Measurements from ENCODE around the gene SYCN. TPM values are rescaled to one million over a fixed set of nuclear protein-coding genes. Genes with fewer than 3 reads are reported as not detected.
"Not testable (repeated sequence)": the region's sequence is repeated elsewhere in the genome, so short reads cannot be mapped to it uniquely, and the experiment has no call there.

Gene SYCN, protein sequence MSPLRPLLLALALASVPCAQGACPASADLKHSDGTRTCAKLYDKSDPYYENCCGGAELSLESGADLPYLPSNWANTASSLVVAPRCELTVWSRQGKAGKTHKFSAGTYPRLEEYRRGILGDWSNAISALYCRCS
- not detected for polyA plus RNA-seq (2013, experiment 1 of 2; ENCODE audit: insufficient read length)
- polyA plus RNA-seq (2013, experiment 2 of 2; ENCODE audit: insufficient read length): not detected

DNA sequence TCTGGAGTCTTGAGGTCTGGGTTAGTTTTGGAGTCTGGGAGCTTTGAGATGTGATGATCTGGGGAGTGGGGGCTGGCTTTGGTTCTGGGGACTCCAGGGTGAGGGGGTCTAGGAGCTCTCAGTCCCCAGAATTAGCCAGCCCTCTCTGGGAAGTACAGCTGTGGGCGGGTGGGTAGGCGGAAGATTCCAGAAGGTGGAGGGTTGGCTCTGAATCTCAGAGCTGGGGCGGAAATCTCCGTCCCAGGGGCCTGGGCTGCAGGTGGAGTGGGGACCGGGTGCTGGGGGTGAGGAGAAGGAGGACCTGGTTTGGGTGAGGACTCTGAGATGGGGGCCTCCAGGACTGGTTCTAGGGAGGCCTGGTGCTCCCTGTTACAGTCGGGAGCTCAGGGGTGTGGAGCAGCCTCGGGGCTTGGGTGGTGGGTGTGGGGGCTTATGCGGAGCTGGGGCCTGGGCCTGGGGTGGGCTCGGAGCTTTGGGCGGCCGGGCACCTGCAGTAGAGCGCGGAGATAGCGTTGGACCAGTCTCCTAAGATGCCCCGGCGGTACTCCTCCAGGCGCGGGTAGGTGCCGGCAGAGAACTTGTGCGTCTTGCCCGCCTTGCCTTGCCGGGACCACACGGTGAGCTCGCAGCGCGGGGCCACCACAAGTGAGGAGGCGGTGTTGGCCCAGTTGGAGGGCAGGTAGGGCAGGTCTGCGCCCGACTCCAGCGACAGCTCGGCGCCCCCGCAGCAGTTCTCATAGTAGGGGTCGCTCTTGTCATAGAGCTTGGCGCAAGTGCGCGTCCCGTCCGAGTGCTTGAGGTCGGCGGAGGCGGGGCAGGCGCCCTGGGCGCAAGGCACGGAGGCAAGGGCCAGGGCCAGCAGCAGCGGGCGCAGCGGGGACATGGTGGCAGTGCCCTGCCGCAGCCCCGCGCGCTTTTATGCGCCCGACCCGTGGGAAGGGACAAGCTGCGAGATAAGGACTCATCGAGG is at the start of gene SYCN:
Gene SYCN (minus strand): TSS at position 892 of the 970 bp plus-strand sequence. CDS start 9 bp downstream, at position 883.
- no peak for DNase-seq

DNA sequence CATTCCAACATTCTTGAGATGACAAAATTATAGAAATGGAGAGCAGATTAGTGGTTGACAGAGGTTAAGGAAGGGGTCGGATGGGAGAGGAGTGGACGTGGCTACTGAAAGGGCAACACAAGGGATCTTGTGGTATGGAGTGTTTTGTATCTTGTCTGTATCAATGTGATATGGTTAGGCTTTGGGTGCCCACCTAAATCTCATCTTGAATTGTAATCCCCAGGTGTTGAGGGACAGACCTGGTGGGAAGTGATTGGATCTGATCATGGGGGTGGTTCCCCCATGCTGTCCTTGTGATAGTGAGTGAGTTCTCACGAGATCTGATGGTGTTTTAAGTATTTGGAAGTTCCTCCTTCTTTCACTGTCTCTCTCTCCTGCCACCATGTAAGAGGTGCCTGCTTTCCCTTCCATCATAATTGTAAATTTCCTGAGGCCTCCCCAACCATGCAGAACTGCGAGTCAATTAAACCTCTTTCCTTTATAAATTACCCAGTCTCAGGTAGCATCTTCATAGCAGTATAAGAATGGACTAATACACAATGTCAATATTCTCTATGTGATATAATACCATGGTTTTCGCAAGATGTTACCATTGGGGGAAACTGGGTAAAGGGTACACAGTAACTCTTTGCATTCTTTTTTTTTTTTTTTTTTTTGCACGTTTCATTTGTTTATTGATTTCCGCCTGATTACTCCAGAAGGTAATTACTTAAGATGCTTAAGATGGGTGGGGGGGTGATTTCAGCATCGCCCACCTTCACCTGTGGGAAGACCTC is 49.5 kb upstream of the SYCN start:
- DNase-seq: no peak

DNA sequence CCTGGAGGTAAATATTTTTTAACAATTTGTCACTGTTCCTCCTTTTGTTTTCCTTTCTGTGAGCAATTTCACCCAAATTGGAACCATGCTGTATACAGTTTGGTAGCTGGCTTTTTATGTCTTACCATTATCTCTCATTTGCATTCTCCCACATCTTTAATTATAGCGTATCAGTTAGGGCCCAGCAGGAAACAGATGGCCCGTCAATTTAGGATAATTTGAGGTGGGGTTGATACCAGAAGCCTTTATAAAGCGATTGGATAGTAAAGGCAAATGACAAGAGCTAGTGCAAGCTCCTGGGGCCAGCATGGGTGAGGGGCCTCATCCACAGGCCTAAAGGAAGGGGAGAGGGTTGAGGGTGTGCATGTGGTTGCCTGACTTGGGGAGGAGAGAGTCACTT is 48.4 kb upstream of the SYCN start:
- no peak for DNase-seq

DNA sequence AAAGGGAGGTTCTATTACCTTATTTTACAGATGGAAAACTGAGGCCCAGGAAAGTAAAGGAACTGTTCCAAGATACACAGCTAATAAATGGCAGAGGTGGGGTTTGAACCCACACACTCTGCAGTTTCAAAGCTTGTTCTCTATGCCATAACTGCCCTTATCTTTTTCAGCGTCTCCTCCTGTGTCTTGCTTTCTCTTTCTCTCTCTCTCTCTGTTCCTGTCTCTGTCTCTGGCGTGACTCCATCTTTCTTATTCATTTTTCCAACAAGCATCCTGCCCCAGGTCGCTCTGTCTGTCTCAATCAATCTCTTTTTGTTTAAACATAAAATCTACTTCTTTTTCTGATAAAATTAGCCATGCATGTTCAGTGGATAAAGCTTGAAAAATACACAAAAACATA is 47.8 kb upstream of the SYCN start:
- DNase-seq: no peak

DNA sequence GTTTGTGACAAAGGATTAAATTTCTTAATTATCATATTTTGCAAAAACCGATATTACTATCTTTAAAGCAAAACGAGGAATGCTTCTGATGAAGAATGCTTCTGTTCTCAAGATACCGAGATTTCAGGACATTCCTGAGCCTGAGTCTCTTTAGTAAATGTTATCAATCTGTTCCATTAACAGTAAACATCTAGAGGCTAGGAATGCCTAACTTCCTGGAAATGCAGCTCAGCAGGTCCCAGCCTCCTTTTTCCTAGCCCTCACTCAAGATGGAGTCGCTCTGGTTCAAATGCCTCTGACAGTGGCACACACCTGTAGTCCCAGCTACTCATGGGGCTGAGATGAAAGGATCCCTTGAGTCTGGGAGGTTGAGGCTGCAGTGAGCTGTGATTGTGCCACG is 47.0 kb upstream of the SYCN start:
- no peak for DNase-seq

DNA sequence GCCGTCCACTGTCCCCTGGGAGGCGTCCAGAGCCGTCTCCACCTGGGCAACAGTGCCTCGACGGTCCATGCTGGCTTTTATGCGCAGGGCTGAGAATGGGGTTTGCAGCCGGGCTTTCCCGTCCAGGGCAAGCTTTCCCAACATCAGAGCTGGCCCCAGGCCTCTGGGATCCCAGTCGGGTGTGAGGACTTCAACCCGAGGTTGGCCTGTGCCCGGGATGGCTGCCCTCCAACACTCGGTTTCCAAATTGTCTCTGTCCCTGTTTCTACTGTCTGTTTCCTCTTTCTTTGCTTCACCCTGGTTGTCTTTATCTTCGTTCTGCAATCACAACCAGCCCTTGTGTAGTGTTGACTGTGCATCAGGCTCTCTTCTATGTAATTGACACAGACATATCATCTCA is 44.7 kb upstream of the SYCN start, which contains the start of gene IFNL4:
Gene IFNL4 (minus strand): TSS at position 51 of the 400 bp plus-strand sequence.
- no peak for DNase-seq

DNA sequence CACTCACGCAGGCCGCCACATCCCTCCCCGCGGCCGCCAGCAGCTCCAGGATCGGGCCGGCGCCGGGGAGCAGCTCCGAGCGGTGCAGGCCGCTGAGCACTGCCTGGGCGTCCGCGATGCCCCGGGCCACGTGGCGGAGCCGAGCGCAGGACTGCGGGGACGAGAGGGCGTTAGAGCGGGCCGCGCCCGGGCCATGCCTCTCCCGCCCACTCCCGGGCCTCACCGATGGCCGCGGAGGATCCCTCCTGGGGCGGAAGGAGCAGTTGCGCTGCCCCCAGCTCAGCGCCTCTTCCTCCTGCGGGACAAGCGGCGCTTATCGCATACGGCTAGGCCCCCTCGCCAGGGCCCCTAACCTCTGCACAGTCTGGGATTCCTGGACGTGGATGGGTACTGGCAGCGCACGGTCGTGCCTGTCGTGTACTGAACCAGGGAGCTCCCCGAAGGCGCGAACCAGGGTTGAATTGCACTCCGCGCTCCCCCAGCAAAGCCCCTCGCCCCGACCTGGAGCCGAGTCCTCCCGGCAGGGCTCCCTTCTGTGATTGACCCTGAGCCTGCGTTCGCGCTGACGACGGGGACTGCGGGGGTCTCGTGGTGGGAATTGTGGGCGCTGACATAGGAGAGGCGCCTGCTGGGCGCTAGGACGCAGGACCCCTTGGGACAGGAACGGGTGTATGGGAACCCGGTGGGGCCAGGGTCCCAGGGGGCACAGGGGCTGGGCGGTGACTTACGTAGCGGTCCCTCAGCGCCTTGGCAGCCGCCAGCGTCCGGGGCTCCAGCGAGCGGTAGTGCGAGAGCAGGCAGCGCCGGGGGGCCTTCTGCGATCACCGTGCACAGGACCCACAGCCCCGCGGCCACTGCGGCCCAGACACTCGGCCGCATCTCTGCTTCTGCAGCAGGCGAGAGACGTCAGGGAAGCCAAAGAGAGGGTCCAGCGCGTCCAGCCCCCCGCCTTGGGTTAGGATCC is 43.9 kb upstream of the SYCN start:
- DNase-seq: peak; percentile 4

DNA sequence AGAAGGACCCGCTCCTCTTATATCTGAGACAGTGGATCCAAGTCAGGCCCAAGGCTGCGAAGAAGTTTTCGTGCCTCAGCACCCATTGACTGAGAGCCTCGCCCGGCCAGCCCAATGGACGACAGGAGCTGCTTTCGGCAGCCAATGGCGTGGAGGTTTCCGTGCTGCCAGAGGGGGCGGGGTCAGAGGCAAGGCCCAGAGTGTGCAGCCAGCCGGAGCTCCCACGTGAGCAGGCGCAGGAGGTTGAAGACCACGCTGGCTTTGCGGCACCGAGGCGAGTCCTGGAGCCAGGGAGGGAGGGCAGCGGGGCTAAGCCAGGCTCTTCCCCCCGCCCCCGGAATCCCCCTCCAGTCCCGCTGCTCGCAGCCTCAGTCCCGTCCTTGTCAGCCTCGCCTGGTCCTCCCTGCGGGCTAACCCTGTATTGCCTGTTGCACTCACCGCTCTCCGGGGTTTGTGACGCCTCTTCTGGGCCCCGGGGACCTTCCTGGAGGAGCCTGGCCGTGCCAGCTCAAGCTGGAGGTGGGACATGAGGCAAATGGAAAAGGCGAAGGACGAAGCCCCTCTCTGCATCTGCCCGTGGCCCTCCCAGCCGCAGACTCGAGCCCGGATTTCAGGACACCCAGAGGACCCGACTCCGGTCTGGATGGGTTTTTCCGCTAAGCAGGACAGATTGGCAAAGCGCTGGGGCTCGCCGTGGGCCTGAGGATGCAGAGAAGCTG is 43.0 kb upstream of the SYCN start:
- DNase-seq: peak; percentile 13

DNA sequence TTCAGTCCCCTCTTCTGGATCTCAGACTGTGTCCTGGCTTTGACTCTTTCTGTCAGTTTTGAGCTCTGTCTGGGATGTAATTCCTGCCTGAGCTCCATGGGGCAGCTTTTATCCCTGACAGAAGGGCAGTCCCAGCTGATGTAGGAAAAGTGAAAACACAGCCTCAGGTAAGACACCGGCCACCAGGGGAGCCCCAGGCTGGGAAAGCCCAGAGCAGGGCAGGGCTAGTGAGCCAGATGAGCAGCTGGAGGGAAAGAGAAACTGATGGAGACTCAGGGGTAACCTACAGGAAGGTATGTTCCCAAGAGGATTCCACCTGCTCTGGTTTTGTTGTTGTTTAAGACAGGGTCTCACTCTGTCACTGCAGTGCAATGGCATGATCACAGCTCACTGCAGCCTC is 41.1 kb upstream of the SYCN start:
- DNase-seq: not testable (repeated sequence)

DNA sequence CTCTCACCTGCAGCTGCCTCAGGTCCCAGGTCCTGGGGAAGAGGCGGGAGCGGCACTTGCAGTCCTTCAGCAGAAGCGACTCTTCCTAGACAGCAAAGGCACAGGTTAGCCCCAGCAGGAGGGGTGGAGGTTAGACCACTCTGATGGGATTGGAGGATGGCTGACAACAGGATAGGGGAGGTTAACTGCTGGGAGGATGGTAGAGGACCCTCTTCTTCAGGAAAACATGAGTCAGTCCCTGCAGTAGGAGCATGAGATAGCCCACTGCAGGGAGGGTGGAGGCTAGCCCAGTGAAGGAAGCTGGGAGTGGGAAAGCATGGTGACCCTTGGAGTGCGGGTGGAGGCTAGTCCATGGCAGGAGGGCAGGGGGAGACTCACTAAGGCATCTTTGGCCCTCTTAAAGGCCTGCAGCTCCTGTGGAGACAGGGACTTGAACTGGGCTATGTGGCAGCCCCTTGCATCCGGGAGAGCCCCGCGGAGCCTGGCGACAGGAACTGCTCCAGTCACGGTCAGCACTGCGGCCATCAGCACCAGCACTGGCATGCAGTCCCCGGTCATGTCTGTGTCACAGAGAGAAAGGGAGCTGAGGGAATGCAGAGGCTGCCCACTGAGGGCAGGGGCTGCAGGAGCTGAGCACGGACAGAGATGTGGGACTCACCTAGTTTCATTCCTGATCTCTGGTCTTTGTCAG is 40.5 kb upstream of the SYCN start, which contains the start of gene IFNL3:
Gene IFNL3 (minus strand): TSS at position 597 of the 691 bp plus-strand sequence. CDS start 39 bp downstream, at position 558.
- not testable (repeated sequence) for DNase-seq

DNA sequence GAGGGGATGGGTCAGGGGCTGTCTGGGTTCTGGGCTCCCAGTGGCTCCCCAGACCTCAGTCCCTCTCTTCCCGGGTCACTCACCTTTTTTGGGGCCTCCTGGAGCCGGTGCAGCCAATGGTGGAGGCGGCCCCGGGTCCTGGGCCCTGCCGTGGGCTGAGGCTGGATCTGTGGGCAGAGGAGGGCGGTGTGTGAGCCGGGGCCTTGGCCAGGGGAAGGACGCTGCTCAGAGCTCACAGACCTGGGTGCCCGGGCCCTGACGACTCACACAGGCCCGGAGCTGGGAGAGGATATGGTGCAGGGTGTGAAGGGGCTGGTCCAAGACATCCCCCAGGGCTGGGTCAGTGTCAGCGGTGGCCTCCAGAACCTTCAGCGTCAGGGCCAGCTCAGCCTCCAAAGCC is 39.7 kb upstream of the SYCN start:
- not testable (repeated sequence) for DNase-seq

DNA sequence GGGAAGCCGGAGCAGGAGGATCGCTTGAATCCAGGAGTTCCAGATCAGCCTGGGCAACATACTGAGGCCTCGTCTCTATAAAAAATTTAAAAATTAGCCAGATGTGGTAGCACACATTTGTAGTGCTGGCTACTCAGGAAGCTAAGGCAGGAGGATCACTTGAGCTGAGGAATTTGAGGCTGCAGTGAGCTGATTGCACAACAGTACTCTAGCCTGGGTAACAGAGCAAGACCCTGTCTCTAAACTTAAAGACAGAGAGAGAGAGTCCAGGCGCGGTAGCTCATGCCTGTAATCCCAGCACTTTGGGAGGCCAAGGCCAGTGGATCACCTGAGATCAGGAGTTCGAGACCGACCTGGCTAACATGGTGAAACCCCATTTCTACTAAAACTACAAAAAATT is 36.4 kb upstream of the SYCN start:
- no peak for DNase-seq

DNA sequence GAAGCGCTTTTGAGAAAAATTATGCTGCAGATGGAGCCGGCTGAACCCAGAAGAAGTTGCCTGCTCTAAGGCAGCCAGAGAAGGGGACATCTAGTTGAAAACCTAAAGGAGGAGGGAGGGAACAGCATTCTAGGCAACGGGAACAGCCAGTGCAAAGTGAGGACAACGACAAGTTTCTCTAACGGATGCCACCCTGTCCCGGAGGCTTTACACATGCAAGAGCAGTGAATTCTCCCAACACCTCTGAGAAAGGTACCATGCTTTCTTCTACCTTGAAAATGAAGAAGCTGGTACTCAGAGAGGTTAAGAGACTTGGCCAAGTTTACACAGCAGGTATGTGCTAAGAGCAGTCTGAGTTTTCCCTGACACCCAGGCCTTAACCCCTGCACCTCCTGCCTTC is 34.9 kb upstream of the SYCN start:
- DNase-seq: no peak

DNA sequence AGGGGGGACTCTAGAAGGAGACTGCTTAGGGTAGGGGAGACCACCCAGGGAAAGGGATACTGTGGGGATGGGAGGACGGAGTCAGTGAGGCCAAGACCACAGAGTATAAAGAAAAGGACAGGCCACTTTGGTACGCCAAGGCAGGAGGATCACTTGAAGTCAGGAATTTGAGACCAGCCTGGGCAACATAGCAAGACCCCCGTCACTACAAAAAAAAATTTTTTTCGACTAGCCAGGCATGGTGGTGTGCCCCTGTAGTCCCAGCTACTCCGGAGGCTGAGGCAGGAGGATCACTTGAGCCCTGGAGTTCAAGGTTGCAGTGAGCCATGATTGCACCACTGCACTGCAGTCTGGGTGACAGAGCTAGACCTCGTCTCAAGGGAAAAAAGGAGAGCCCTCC is 34.1 kb upstream of the SYCN start:
- no peak for DNase-seq

DNA sequence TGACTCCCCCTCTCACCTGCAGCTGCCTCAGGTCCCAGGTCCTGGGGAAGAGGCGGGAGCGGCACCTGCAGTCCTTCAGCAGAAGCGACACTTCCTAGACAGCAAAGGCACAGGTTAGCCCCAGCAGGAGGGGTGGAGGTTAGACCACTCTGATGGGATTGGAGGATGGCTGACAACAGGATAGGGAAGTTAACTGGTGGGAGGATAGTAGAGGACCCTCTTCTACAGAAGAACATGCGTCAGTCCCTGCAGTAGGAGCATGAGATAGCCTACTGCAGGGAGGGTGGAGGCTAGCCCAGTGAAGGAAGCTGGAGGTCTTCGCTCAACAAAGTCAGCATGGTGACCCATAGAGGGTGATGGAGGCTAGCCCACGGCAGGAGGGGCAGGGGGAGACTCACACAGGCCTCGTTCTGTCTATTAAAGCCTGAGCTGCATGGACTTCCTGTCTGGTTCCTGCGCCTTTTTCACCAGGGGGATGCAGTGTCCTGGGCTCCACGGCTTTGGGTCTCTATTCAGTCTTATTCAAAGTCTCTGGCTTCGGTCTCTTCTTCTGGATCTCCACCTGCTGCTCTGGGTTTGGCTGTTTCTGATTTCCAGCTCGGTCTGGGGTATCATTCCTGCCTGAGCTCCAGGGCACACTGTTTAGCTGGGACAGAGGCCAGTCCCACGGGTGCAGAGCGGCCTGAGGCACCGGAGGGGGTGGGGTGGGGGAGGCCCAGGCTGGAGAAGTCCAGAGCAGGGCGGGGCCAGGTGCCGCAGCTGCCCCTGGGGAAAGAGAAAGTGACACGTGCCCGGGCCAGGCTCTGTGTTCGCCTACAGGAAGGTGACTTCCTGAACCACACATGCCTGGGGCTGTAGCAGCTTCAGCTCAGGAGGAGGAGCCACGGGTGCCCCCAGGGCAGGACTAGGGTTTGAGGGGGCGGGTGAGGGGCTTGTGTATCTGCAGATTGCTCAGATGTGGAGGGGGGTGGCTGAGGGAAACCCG is 33.4 kb upstream of the SYCN start:
- no peak for DNase-seq

DNA sequence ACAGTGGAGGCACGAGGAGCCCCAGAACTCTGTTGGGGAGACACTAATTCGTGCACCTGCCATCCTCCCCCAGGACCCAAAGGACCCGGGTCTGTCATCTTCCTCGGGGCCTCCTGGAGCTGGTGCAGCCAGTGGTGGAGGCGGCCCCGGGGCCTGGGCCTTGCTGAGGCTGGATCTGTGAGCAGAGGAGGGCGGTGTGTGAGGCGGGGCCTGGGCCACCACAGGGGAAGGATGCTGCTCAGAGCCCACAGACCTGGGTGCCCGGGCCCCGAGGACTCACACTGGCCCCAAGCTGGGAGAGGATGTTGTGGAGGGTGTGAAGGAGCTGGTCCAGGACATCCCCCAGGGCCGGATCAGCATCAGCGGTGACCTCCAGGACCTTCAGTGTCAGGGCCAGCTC is 32.5 kb upstream of the SYCN start:
- DNase-seq: no peak

DNA sequence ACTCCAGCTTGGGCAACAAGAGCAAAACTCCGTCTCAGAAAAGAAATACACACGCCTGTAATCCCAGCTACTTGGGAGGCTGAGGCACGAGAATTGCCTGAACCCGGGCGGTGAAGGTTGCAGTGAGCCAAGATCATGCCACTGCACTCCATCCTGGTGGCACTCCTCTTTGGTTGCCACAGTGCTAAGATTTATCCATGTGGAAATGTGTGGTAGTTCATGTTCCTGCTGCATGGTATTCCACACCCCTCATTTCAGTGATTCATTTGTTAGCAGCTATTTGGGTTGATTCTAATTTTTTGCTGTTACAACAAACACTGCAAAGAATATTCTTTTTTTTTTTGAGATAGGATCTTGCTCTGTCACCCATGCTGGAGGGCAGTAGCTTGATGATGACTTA is 28.6 kb upstream of the SYCN start:
- DNase-seq: no peak

DNA sequence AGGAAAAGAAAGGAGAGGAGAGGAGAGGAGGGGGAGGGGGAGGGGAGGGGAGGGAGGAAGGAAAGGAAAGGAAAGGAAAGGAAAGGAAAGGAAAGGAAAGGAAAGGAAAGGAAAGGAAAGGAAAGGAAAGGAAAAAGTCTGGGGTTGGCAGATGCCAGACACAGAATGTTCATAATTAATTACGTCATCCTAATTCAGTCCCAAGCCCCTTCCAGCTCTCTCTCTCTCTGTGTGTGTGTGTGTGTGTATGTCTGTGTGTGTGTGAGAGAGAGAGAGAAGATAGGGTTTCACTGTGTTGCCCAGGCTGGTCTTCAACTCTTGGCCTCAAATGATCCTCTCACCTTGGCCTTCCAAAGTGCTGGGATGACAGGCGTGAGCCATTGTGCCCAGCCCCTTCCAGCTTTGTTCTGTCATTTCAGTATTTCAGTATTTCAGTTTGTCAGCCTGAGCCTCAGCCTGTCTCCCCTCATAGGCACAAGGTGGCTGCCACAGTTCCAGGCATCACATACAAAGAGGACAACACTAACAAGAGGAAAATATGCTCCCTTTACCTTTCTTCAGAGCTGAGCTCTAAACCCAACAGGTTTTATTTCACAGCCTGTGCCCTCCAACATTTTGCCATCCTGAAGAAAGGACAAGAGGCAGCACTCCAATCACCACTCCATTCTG is 26.2 kb upstream of the SYCN start:
- DNase-seq: no peak

Measured in fibroblast of skin of abdomen (primary cell).